OCI-LY3 (cell line): ENCODE results near the gene BZW1.

ENCODE experiments used
- H2AFZ ChIP-seq: fragments of 200-600, 300-600 bp; shearing (Covaris generic); 2 replicates; pipeline ENCODE4 v1.6.0; 2014; ENCODE audit warnings: antibody characterized with exemption, low read depth, low read length
- H3K27ac ChIP-seq: fragments of 200-600, 300-600 bp; sonication (generic); 2 replicates; pipeline ENCODE4 v1.5.1; 2014; ENCODE audit warnings: mild to moderate bottlenecking, low read length, moderate library complexity, mixed read lengths
- H3K27me3 ChIP-seq: fragments of 200-600, 300-600 bp; sonication (generic); 2 replicates; pipeline ENCODE4 v1.6.1; 2014; ENCODE audit warnings: low read depth, low read length, mixed read lengths
- H3K36me3 ChIP-seq: fragments of 200-600, 300-600 bp; sonication (generic); replicated peaks from 2 replicates; pipeline ENCODE3; 2014; ENCODE audit warnings: low read depth, low read length, mixed read lengths
- H3K4me1 ChIP-seq: fragments of 300-600, 200-600 bp; sonication (generic); 2 replicates; pipeline ENCODE4 v1.6.1; 2014; ENCODE audit warnings: low read length, mixed read lengths
- H3K4me2 ChIP-seq: fragments of 200-600, 300-600 bp; sonication (generic); 2 replicates; pipeline ENCODE4 v1.6.1; 2014; ENCODE audit warnings: low read length, mixed read lengths
- H3K4me3 ChIP-seq: fragments of 300-600, 200-600 bp; sonication (generic); 2 replicates; pipeline ENCODE4 v1.5.1; 2014; ENCODE audit warnings: antibody characterized with exemption, mild to moderate bottlenecking, low read length, moderate library complexity
- H3K79me2 ChIP-seq: fragments of 300-600, 200-600 bp; shearing (Covaris generic); 2 replicates; pipeline ENCODE4 v1.6.1; 2014; ENCODE audit warnings: mild to moderate bottlenecking, low read length, mixed read lengths
- H3K9ac ChIP-seq: fragments of 300-600, 200-600 bp; shearing (Covaris generic); 2 replicates; pipeline ENCODE4 v1.6.0; 2014; ENCODE audit warnings: mild to moderate bottlenecking, low read length, moderate library complexity
- H3K9me3 ChIP-seq: fragments of 200-600, 300-600 bp; shearing (Covaris generic); 2 replicates; pipeline ENCODE4 v1.6.1; 2014; ENCODE audit warnings: low read length, mixed read lengths; ENCODE audit not compliant: insufficient read depth
- H4K20me1 ChIP-seq: fragments of 200-600, 300-600 bp; sonication (generic); 2 replicates; pipeline ENCODE4 v1.6.1; 2016; ENCODE audit warnings: low read length, mixed read lengths; ENCODE audit not compliant: insufficient read depth
- CTCF ChIP-seq: fragments of 200-600, 300-600 bp; sonication (generic); IDR thresholded peaks from 2 replicates; pipeline ENCODE4 v1.5.1; 2014; ENCODE audit warnings: antibody characterized with exemption, low read length, low read depth
- EZH2phosphoT487 ChIP-seq: fragments of 200-600 bp; shearing (Covaris generic); IDR thresholded peaks from 2 replicates; pipeline ENCODE4 v1.6.1; 2018; ENCODE audit warnings: antibody characterized with exemption, mixed run types, low read depth

Gene BZW1

GRCh38 chr2:200786423-200786822 lies 25.3 kb upstream of the BZW1 start:
- Histone ChIP-seq H3K9ac (no peak overlapping the region), H3K4me2 (no peak overlapping the region), H3K36me3 (no peaks in the 10 kb centered on the region), H3K4me3 (no peak overlapping the region), H3K27ac (no peak overlapping the region), H3K9me3 (no peaks in the 10 kb centered on the region), H4K20me1 (no peaks in the 10 kb centered on the region), H2AFZ (no peak overlapping the region), H3K79me2 (no peaks in the 10 kb centered on the region), H3K27me3 (peaks cover 2% of the 10 kb centered on the region; the same call in 1 of the 2 replicates), H3K4me1 (no peaks in the 10 kb centered on the region)
- TF ChIP-seq CTCF (no peak), EZH2phosphoT487 (no peak)

GRCh38 chr2:200786826-200787225 lies 24.9 kb upstream of the BZW1 start:
- H3K9ac ChIP-seq = no peak overlapping the region
- no peak overlapping the region for H3K27ac ChIP-seq

GRCh38 chr2:200787351-200788120 lies 24.2 kb upstream of the BZW1 start:
- H3K9ac ChIP-seq = no peak overlapping the region
- H3K27ac ChIP-seq = no peak overlapping the region
- H2AFZ ChIP-seq = no peak overlapping the region

More at GRCh38 chr2:200786826-200787225, 24.9 kb upstream of the BZW1 start:
- H3K4me2 ChIP-seq = no peak overlapping the region
- no peak overlapping the region for H2AFZ ChIP-seq
- no peaks in the 10 kb centered on the region for H3K4me1 ChIP-seq
- no peaks in the 10 kb centered on the region for H3K9me3 ChIP-seq
- H3K4me3 ChIP-seq = no peak overlapping the region
- H3K79me2 ChIP-seq = no peaks in the 10 kb centered on the region
- no peaks in the 10 kb centered on the region for H3K36me3 ChIP-seq
- no peaks in the 10 kb centered on the region for H4K20me1 ChIP-seq
- peaks cover 2% of the 10 kb centered on the region; the same call in 1 of the 2 replicates for H3K27me3 ChIP-seq
- TF ChIP-seq CTCF (no peak), EZH2phosphoT487 (no peak)

More at GRCh38 chr2:200787351-200788120, 24.2 kb upstream of the BZW1 start:
- Histone ChIP-seq H3K4me2 (no peak overlapping the region), H3K79me2 (no peaks in the 10 kb centered on the region), H3K4me1 (no peaks in the 10 kb centered on the region), H3K36me3 (no peaks in the 10 kb centered on the region), H3K9me3 (no peaks in the 10 kb centered on the region), H3K27me3 (peaks cover 2% of the 10 kb centered on the region; the same call in 1 of the 2 replicates), H3K4me3 (no peak overlapping the region), H4K20me1 (no peaks in the 10 kb centered on the region)
- TF ChIP-seq EZH2phosphoT487 = no peak
- no peak for TF ChIP-seq CTCF
